Epithelial cell of proximal tubule (primary cell): Measurements from ENCODE around the gene LMO7. TPM values are rescaled to one million over a fixed set of nuclear protein-coding genes. Genes with fewer than 3 reads are reported as not detected.

Experiments used
- DNase-seq: peaks from one replicate; pipeline ENCODE4 v3.0.0-alpha.2; 2011; ENCODE audit warnings: low read depth
- H3K4me3 ChIP-seq: 2 replicates; pipeline ENCODE4 v1.5.1; 2011; ENCODE audit warnings: low read depth, mild to moderate bottlenecking, low read length
- CTCF ChIP-seq: conservative IDR thresholded peaks from 2 replicates; pipeline ENCODE4 v1.5.1; 2012; ENCODE audit warnings: low read depth, mild to moderate bottlenecking, low read length
- total RNA-seq: library from RNA; depleted of rRNA; stranded (reverse); fragments of >200 nt; gene quantifications from 2 replicates; pipeline ENCODE4 v1.2.3, GENCODE V29; 2015

The LMO7 gene
- total RNA-seq, 1 donor from 2014 or later: 46.9 TPM

- TF ChIP-seq CTCF: no peak
- H3K4me3 ChIP-seq: no peak overlapping the region
- DNase-seq: no peak
Observed at GRCh38 chr13:75764251-75764925, 128.3 kb downstream of the LMO7 start.

GRCh38 chr13:75764926-75765310 is 128.8 kb downstream of the LMO7 start:
- no peak for DNase-seq
- H3K4me3 ChIP-seq: no peak overlapping the region
- no peak for TF ChIP-seq CTCF

- no peak for TF ChIP-seq CTCF
- H3K4me3 ChIP-seq: no peak overlapping the region
- no peak for DNase-seq
Observed at GRCh38 chr13:75766636-75767035, 130.5 kb downstream of the LMO7 start.

GRCh38 chr13:75769141-75769905 is 133.2 kb downstream of the LMO7 start:
- no peak for DNase-seq
- H3K4me3 ChIP-seq: no peak overlapping the region
- TF ChIP-seq CTCF: no peak

- DNase-seq: no peak
- TF ChIP-seq CTCF: no peak
- H3K4me3 ChIP-seq: no peak overlapping the region
Observed at GRCh38 chr13:75770164-75770563, 134.0 kb downstream of the LMO7 start.

GRCh38 chr13:75770592-75771011 is 134.5 kb downstream of the LMO7 start:
- H3K4me3 ChIP-seq: no peak overlapping the region
- DNase-seq: no peak
- TF ChIP-seq CTCF: no peak
